H1 (cell line): ENCODE results near the gene TMEM250. TPM values are rescaled to one million over a fixed set of nuclear protein-coding genes. Genes with fewer than 3 reads are reported as not detected.

Source experiments
- GTF2F1 ChIP-seq: IDR thresholded peaks from 2 replicates; pipeline ENCODE4 v1.6.1; 2012; ENCODE audit warnings: low read depth, low read length, improper control_type of control experiment, borderline replicate concordance
- SRF ChIP-seq: IDR thresholded peaks from 2 replicates; pipeline ENCODE4 v1.6.1; 2011; ENCODE audit warnings: mild to moderate bottlenecking, low read depth, low read length, moderate library complexity
- polyA plus RNA-seq, 7 experiments: library from polyadenylated mRNA; depleted of rRNA in 3 of 7; stranded (reverse) in 5 of 7; unstranded in 2 of 7; fragments of >200 nt in 5 of 7; fragments of 200-250 nt in 2 of 7; gene quantifications; 1 replicate in 5 of 7; 2 replicates in 1 of 7; 4 replicates in 1 of 7; pipeline versions ENCODE4 v1.2.1 to v1.2.3, GENCODE V29; 2011 to 2013; ENCODE audit warnings: missing spikeins in 2 of 7, mixed read lengths in 2 of 7
- total RNA-seq: library from RNA; stranded (reverse); fragmentation: NEBNext Ultra II Directional; extraction: Animal tissue kit (Norgen Biotek cat#: 25700); gene quantifications from 2 replicates; pipeline ENCODE4 v1.2.1, GENCODE V29; 2021

TMEM250 gene
- total and polyA plus RNA-seq, 2 of the 8 experiments (the other 6 are each of a cell fraction or from before 2014, with no cell fraction given): 22.3 to 34.9 TPM

GRCh38 chr9:136136127-136136925 is 17.7 kb upstream of the TMEM250 start (continued):
- TF ChIP-seq GTF2F1 (no peak), SRF (no peak)
